HG03378 (cell line): ENCODE data around the gene SOX6.

Experiments used
- ATAC-seq: cut with Tn5 transposase; IDR thresholded peaks from one replicate; pipeline ENCODE4 v1.9.1; 2021; ENCODE audit warnings: mild to moderate bottlenecking, moderate library complexity; ENCODE audit not compliant: unreplicated experiment

SOX6 gene

DNA sequence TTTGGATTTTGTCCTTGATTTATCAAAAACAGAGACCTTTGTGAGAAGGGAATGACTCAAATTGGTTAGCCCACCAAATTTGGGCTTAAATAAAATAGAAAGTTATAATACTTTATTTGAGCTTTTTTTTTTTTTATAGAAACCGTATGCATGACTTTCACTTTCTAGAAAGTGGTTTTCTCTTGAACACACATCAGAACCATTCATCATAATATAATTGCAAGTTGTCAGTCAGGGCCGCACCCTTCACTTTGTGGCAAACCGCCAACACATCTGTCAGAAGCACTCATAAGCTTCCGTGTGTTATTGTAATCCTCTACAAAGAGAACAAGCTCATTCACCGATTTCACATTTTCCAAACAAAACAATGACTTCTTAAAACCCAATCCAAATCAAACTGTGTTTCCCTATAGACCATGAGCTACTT, 76.1 kb downstream of the SOX6 start:
- no peak for ATAC-seq

GRCh38 chr11:16279524-16279923, 76.8 kb downstream of the SOX6 start:
- ATAC-seq, result no peak

DNA sequence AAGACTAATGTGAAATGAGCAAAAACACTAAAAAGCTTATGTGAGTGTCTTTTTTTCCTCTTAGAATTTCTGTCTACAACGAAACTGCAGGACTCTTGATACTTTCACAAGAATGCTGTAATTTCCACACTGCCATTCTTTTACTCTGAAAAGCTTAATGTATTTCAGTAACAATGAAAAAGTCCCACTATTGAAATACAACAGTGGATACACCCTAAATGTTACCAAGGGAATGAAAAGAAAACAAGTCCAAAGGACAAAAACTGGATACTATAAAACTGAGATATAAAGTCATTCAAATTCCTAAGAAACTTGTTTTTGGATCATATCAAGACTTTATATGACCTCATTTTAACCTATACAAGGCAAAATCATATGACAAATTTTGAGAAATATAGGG, 77.4 kb downstream of the SOX6 start:
- no peak for ATAC-seq

DNA sequence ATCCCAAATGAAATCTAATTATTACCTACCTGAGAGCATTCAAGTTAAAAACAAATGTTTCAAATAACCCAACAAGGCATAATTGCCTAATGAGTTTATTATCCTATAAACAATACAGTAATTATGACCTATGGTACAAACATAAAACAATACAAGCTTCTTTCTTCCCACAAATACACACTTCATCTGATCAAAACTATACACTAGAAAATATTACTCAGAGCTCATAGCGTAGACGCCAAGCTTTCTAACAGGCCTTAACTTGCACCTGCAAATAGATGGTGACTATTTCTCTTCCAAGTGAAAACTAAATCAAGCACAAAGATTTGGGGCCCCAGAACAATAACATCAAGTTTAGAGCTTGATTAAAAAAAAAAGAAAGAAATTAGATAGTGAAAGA, 78.1 kb downstream of the SOX6 start:
- no peak for ATAC-seq

DNA sequence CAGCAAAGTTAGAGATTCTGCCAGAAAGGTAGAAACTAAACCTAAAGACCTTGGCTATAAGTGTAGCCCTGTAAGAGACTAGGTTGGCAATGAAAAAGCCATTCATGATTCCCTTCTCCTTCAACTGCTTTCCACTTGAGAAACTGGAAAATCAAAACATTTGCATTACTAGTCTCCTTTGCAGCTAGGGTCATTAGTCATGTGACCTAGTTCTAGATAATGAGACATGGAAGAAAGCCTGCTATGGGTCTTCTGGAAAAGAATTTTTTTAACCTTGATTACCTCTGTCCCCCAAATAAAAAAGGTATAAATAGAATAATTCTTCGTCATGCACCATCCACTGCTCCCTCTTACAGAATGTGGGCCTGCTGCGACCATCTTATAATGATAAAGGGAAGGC, 80.1 kb downstream of the SOX6 start:
- no peak for ATAC-seq

- no peak for ATAC-seq
Observed at GRCh38 chr11:16271258-16271657, 85.1 kb downstream of the SOX6 start.

DNA sequence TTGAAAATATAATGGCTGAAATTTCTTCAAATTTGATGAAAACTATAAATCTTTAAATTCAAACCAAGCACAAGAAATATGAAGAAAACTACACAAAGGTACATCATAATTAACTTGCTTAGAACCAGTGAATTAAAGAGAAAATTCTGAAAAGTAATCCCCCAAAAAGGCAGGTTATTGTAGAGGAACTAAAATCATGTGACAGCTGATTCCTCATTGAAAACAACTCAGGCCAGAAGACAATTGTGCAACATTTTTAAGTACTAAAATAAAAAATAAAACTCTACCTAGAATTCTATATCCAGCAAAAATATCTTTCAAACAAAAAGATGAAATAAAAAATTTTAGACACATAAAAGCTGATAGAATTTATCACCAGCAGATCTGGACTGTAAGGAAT, 90.3 kb downstream of the SOX6 start:
- ATAC-seq, result no peak

DNA sequence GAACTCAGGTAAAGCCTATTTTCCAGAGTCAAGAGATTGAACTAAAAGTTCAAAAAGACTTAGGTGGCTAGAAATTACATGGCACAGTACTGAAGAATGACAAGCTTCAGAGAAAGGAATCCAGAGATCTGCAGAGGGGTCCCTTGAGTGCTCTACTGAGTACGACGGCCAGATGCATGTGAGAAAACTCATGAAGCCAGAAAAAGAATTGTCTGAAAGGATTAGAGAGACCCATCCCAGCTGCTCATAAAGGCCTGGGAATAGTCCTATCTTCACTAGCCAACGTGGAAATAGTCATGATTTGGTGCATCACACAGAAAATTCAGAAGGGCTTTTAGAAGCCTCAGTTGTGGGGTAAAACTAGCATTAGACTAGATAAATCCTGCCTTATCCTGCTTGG, 91.3 kb downstream of the SOX6 start:
- ATAC-seq, result no peak

DNA sequence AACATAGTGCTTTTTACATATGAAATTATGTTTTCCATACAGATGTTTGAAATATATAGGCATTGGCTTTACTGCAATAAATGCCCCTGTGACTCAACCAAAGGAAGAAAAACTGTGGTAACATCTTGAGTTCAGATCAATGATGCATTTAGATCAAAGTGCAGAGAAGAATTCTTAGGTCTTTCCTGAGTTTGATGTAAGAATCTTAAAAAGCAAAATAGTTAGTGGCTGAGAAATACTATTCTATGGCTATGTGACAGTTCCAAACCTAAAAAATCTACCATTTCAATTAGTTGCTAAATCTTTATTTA, 93.7 kb downstream of the SOX6 start:
- ATAC-seq, result no peak

GRCh38 chr11:16261836-16262644, 94.3 kb downstream of the SOX6 start:
- ATAC-seq, result peak; percentile 94

- ATAC-seq, result no peak
Observed at GRCh38 chr11:16252373-16252772, 104.0 kb downstream of the SOX6 start.

- no peak for ATAC-seq
Observed at GRCh38 chr11:16248248-16248647, 108.1 kb downstream of the SOX6 start.

DNA sequence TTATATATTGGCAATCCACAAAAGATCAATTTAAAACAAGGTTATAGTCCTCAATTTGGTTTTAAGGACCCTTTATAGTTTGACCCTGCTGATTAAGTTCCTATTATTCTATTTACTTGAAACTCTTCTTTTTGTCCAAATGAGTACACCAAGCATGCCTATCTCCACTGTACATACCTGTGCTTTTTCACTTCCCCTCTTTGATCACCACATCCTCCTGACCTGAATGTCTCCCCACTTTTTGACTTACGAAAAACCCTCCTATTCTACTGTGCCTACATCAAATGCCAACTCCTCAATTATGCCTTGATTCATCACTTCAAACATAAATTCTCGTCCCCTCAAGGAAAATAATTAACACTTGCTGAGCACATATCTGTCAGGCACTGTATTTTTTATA, 113.5 kb downstream of the SOX6 start:
- no peak for ATAC-seq

GRCh38 chr11:16240687-16241086, 115.7 kb downstream of the SOX6 start:
- ATAC-seq, result no peak

DNA sequence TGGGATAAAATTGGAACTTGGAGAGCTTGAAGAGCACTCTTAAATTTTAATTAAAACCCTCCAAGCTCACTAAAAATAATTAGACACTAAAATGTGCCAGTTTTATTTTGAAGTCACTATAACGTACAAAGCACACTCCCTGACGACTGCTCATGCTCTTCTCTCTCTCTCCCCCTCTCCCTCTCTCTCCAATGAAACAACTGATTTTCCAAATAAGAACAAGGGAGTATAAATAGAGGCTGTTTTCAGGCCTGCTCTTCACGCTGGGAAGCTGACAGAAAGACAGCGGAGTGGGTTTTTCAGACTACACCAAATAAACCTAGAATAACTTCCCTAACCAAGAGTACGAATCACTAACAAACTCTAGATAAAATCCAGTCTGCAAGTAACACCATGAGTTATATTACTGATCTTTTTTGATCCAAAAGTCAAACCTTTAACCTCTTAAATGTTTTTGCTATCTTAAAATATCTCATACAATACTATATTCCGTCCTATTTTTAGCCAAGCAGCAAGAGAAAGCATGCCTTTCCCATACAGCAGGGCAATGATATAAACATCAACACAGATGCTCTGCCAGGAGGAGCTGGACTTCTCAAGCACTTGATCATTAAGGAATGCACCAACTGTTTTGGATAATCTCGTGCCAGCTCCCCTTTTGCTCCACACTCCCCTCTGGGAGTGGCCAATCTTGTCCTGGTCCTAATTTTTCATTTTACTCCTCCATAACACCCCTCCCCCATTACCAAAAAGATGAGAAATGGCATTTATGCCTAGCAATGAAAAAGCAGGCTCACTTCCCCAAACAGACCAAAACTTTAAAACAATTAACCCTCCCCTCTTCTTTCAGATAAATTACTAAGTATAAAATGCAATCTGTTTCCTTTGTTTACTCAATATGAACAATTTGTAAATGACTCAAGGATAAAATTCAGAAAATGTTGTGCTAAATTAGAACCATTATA, 116.9 kb downstream of the SOX6 start:
- ATAC-seq, result no peak

- ATAC-seq, result no peak
Observed at GRCh38 chr11:16226245-16226644, 130.1 kb downstream of the SOX6 start.

- no peak for ATAC-seq
Observed at GRCh38 chr11:16225623-16226022, 130.7 kb downstream of the SOX6 start.

- no peak for ATAC-seq
Observed at GRCh38 chr11:16223558-16223957, 132.8 kb downstream of the SOX6 start.

DNA sequence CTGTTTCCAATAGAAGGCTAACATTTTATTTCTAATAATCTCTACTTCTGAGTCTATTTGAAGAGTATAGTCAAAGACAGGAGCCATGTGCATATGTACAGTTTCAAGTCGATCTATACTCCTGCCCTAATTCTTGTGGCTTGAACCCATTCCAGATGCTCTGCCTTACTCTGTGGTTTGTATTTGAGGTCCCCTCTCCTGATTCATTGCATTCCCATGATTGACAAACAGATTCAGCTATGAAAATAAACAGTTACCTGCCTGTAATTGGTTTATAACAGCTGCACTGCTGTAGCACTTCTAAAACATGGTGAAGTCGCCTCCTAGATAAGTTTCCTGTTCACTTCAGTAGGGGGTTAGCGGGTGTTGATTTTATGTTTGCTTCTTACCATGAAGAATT, 138.7 kb downstream of the SOX6 start:
- ATAC-seq, result no peak

DNA sequence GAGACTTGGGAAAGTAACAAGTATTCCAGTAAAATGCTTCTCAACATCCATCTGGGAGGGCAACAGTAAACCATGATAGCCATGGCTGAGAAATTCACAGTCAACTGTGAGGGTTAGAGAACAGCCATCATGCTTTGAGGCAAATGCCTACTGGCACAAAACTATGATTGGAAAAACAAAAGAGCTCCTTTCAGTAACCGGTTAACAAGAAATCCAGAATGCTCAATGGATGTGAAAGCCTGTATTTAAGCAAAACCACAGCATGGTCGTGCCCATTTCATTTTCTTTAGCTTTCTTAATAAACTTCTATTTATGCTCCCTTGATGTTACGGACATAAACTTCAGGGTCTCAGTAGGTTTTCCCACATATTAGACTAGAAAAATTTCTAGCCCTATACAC, 139.5 kb downstream of the SOX6 start:
- no peak for ATAC-seq

- ATAC-seq, result no peak
Observed at GRCh38 chr11:16215352-16215751, 141.0 kb downstream of the SOX6 start.

DNA sequence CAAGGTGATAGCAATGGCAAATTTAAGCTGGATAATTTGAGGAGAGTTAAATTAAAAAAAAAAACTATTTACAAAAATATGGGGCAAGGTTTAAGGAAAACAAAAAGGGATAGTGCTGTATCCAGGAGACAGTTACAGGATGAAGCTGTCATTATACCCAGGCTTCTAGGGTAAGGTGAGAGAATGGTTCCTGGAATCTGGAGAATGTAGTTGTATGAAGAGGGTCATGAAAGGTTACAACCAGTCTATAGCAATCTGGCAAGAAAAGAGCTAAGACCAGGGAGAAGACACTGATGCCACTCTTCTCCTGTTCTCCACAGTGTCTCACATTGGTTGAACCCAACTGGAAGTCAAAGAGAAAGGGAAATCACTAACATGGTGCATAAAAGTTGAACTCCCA, 144.9 kb downstream of the SOX6 start:
- no peak for ATAC-seq
